Activated CD4-positive, alpha-beta T cell treated with anti-CD3 and anti-CD28 coated beads for 36 hours (primary cell): ENCODE data around the gene PCDHGC3. TPM values are rescaled to one million over a fixed set of nuclear protein-coding genes. Genes with fewer than 3 reads are reported as not detected.
"Not testable (repeated sequence)": the region's sequence is repeated elsewhere in the genome, so short reads cannot be mapped to it uniquely, and the experiment has no call there.

Source experiments
- ATAC-seq: fragments of 200-7000 bp; cut with Tn5 transposase; one replicate; pipeline ENCODE4 v1.10.0; 2021; ENCODE audit warnings: mild to moderate bottlenecking, moderate library complexity
- CTCF ChIA-PET: fragments of 350-600 bp; sonication (Branson Sonifier 250); formaldehyde crosslinking; loops from one replicate; lab custom pipeline; 2021; ENCODE audit warnings: antibody characterized with exemption; lab: Charles Lee
- POLR2A ChIA-PET: fragments of 350-600 bp; sonication (Branson Sonifier 250); formaldehyde crosslinking; loops from one replicate; lab custom pipeline; 2021; ENCODE audit warnings: antibody characterized with exemption, inconsistent platforms; lab: Charles Lee
- DNase-seq: peaks from one replicate; pipeline ENCODE4 v3.0.0-alpha.2; 2020
- H3K27ac Mint-ChIP-seq: one replicate; pipeline ENCODE4 v1.8.0; 2021; ENCODE audit warnings: mixed read lengths
- H3K27me3 Mint-ChIP-seq: one replicate; pipeline ENCODE4 v1.8.0; 2021; ENCODE audit warnings: mixed read lengths
- H3K36me3 Mint-ChIP-seq: one replicate; pipeline ENCODE4 v1.8.0; 2021; ENCODE audit warnings: low read depth, mixed read lengths
- H3K4me1 Mint-ChIP-seq: one replicate; pipeline ENCODE4 v1.8.0; 2021; ENCODE audit warnings: mixed read lengths
- H3K4me3 Mint-ChIP-seq: one replicate; pipeline ENCODE4 v1.8.0; 2021; ENCODE audit warnings: mild to moderate bottlenecking, moderate library complexity, mixed read lengths
- H3K9me3 Mint-ChIP-seq: one replicate; pipeline ENCODE4 v1.8.0; 2021; ENCODE audit warnings: low read depth, mixed read lengths
- intact Hi-C, 2 experiments: fragments of 100-400 bp; cut with DNase I in 1 of 2; cut with micrococcal nuclease in 1 of 2; formaldehyde crosslinking; loops; one replicate each; pipeline versions ENCODE4 v1.14.2 to v1.15.1; 2022 to 2024; cut with DNase I, micrococcal nuclease
- total RNA-seq, 2 experiments: library from RNA; stranded (reverse); gene quantifications; one replicate each; pipeline ENCODE4 v1.2.3, GENCODE V29; 2021

PCDHGC3 gene
- under 1 TPM; 0.16 to 0.34 TPM for total RNA-seq

DNA sequence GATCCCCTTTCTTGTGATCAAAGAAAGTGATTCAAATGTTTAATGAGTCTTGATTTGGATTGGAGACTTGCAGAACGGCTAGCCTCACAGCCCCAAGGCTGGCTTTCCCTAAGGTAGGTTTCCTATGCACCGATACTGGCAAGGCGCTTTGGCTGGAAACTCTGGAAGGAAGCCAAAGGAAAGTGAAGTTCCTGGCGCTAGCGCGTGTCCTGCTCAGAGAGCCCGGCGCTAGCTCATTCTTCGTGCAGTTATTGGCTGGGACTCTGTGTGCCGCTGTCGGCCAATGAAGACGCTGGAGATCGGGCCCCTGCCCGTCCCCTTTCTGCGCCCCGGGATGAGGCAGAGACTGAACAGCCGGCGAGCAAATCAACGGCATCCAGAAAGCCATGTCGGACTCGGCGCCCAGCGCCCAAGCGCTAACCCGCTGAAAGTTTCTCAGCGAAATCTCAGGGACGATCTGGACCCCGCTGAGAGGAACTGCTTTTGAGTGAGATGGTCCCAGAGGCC, at the start of gene PCDHGC3:
PCDHGC3 (plus strand) TSS at position 342 of the 507 bp plus-strand sequence; CDS start at position 493, 151 bp downstream.
- ATAC-seq = peak; percentile 97
- Mint-ChIP-seq H3K9me3 (no peaks in the 10 kb centered on the region), H3K4me1 (peaks cover 28% of the 10 kb centered on the region), H3K27me3 (peaks cover 47% of the 10 kb centered on the region), H3K36me3 (no peaks in the 10 kb centered on the region), H3K4me3 (peak within 1 kb of the TSS; percentile 82), H3K27ac (peak within 1 kb of the TSS; percentile 37)
- intact Hi-C loops = loop anchor here (1.0 to 5.0 kb wide), 6 partner anchors 37 to 89 kb away; partner anchors contain the start of genes PCDHGA11 (in 1 of the 2) and PCDHGA12 (in 1 of the 2)
- CTCF ChIA-PET = interaction anchor here (1.0 to 2.4 kb wide), 9 partner anchors 9 to 88 kb away, joined by 3 to 11 read pairs (median 4); partner anchors contain the start of genes PCDHGA12 and PCDHGC4
- POLR2A ChIA-PET = no interaction called here
- peak; percentile 79 for DNase-seq

DNA sequence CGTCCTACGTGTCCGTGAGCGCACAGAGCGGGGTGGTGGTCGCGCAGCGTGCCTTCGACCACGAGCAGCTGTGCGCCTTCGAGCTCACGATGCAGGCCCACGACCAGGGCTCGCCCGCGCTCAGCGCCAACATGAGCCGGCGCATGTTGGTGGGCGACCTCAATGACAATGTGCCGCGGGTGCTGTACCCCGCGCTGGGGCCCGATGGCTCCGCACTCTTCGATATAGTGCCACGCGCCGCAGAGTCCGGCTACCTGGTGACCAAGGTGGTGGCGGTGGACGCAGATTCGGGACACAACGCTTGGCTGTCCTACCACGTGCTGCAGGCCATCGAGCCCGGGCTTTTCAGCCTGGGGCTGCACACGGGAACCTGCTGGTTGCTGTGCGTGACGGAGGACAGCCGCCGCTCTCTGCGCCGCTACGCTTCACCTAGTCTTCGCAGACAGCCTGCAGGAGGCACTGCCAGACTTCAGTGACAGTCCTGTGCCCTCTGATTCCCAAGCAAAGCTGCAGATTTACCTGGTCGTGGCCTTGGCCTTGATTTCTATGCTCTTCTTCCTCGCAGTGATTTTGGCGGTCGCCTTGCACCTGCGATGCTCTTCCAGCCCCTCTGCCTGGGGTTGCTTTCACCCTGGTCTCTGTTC, 47.9 kb upstream of the PCDHGC3 start:
- ChIA-PET CTCF (interaction anchor here (0.5 to 1.2 kb wide), 5 partner anchors 15 to 552 kb away, joined by 3 to 4 read pairs (median 3); partner anchors contain the start of gene PCDHGA10), POLR2A (no interaction called here)
- Mint-ChIP-seq H3K9me3 (peaks cover 31% of the 10 kb centered on the region), H3K27me3 (peaks cover 68% of the 10 kb centered on the region), H3K27ac (peak overlapping the region; percentile 21), H3K4me1 (peaks cover 17% of the 10 kb centered on the region), H3K36me3 (peaks cover 30% of the 10 kb centered on the region), H3K4me3 (no peak overlapping the region)
- no peak for DNase-seq
- intact Hi-C loops = loop anchor here (10.0 kb wide), 2 partner anchors 193 to 203 kb away; partner anchors contain the start of gene PCDHB14 (in 1 of the 2)
- ATAC-seq = no peak

DNA sequence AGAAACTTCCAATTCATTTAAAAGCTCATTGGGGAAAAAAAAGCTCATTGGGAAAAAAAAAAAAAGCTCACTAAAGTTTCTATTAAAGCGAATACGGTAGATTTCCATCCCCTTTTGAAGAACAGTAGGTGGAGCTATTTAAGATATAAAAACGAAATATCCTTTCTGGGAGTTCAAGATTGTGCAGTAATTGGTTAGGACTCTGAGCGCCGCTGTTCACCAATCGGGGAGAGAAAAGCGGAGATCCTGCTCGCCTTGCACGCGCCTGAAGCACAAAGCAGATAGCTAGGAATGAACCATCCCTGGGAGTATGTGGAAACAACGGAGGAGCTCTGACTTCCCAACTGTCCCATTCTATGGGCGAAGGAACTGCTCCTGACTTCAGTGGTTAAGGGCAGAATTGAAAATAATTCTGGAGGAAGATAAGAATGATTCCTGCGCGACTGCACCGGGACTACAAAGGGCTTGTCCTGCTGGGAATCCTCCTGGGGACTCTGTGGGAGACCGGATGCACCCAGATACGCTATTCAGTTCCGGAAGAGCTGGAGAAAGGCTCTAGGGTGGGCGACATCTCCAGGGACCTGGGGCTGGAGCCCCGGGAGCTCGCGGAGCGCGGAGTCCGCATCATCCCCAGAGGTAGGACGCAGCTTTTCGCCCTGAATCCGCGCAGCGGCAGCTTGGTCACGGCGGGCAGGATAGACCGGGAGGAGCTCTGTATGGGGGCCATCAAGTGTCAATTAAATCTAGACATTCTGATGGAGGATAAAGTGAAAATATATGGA, 45.2 kb upstream of the PCDHGC3 start, which contains the start of gene PCDHGA12:
PCDHGA12 (plus strand) TSS at position 176 of the 782 bp plus-strand sequence; CDS start at position 429, 253 bp downstream.
- DNase-seq (peak; percentile 68), ATAC-seq (peak; percentile 73)
- POLR2A ChIA-PET = interaction anchor here (0.7 kb wide), 2 partner anchors 27 to 54 kb away, joined by 3 to 5 read pairs; no protein-coding TSS in a partner anchor
- Mint-ChIP-seq H3K4me1 (peaks cover 17% of the 10 kb centered on the region), H3K4me3 (peak within 1 kb of the TSS; percentile 45), H3K27me3 (peaks cover 69% of the 10 kb centered on the region), H3K36me3 (peaks cover 31% of the 10 kb centered on the region), H3K9me3 (peaks cover 33% of the 10 kb centered on the region), H3K27ac (no peak within 1 kb of the TSS)
- CTCF ChIA-PET = interaction anchor here (0.6 to 3.3 kb wide), 36 partner anchors 9 to 1247 kb away, joined by 3 to 32 read pairs (median 4); partner anchors contain the start of genes PCDHGA10, PCDHGA11, PCDHGA3 and PCDHGA4
- intact Hi-C loops = loop anchor here (1.0 to 5.0 kb wide), 3 partner anchors 47 to 134 kb away; partner anchors contain the start of gene PCDHGC3 (in 1 of the 2)

DNA sequence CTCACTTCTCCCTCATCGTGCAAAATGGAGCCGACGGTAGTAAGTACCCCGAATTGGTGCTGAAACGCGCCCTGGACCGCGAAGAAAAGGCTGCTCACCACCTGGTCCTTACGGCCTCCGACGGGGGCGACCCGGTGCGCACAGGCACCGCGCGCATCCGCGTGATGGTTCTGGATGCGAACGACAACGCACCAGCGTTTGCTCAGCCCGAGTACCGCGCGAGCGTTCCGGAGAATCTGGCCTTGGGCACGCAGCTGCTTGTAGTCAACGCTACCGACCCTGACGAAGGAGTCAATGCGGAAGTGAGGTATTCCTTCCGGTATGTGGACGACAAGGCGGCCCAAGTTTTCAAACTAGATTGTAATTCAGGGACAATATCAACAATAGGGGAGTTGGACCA, 44.5 kb upstream of the PCDHGC3 start:
- intact Hi-C loops = loop anchor here in 1 of 2 experiments (5.0 kb wide), 1 partner anchor 46 kb away; the partner anchor contains the start of gene PCDHGC3
- Mint-ChIP-seq H3K27ac (no peak overlapping the region), H3K27me3 (peaks cover 64% of the 10 kb centered on the region), H3K9me3 (peaks cover 33% of the 10 kb centered on the region), H3K4me3 (peak overlapping the region; percentile 45), H3K4me1 (peaks cover 17% of the 10 kb centered on the region), H3K36me3 (peaks cover 31% of the 10 kb centered on the region)
- ChIA-PET POLR2A (no interaction called here), CTCF (interaction anchor here (0.7 to 3.3 kb wide), 24 partner anchors 10 to 133 kb away, joined by 3 to 32 read pairs (median 6); partner anchors contain the start of genes PCDHGA10, PCDHGA11, PCDHGA3 and PCDHGA4)
- DNase-seq = peak; percentile 33
- peak; percentile 36 for ATAC-seq

DNA sequence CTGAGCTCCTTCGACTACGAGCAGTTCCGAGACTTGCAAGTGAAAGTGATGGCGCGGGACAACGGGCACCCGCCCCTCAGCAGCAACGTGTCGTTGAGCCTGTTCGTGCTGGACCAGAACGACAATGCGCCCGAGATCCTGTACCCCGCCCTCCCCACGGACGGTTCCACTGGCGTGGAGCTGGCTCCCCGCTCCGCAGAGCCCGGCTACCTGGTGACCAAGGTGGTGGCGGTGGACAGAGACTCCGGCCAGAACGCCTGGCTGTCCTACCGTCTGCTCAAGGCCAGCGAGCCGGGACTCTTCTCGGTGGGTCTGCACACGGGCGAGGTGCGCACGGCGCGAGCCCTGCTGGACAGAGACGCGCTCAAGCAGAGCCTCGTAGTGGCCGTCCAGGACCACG, 43.5 kb upstream of the PCDHGC3 start:
- H3K4me3 Mint-ChIP-seq, ATAC-seq, POLR2A ChIA-PET, H3K27ac Mint-ChIP-seq, DNase-seq: not testable (repeated sequence)
- intact Hi-C loops = loop anchor here in 1 of 2 experiments (5.0 kb wide), 1 partner anchor 45 kb away; the partner anchor contains the start of gene PCDHGC3
- H3K4me1 Mint-ChIP-seq = peaks cover 17% of the 10 kb centered on the region
- CTCF ChIA-PET = interaction anchor here (0.7 to 3.3 kb wide), 4 partner anchors 11 to 92 kb away, joined by 3 to 32 read pairs (median 10); partner anchors contain the start of gene PCDHGA11
- H3K36me3 Mint-ChIP-seq = peaks cover 27% of the 10 kb centered on the region
- H3K27me3 Mint-ChIP-seq = peaks cover 55% of the 10 kb centered on the region
- peaks cover 31% of the 10 kb centered on the region for H3K9me3 Mint-ChIP-seq

DNA sequence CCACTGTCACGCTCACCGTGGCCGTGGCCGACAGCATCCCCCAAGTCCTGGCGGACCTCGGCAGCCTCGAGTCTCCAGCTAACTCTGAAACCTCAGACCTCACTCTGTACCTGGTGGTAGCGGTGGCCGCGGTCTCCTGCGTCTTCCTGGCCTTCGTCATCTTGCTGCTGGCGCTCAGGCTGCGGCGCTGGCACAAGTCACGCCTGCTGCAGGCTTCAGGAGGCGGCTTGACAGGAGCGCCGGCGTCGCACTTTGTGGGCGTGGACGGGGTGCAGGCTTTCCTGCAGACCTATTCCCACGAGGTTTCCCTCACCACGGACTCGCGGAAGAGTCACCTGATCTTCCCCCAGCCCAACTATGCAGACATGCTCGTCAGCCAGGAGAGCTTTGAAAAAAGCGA, 43.0 kb upstream of the PCDHGC3 start:
- H3K4me3 Mint-ChIP-seq, ATAC-seq, H3K27ac Mint-ChIP-seq, DNase-seq, POLR2A ChIA-PET: not testable (repeated sequence)
- Mint-ChIP-seq H3K36me3 (peaks cover 27% of the 10 kb centered on the region), H3K9me3 (peaks cover 29% of the 10 kb centered on the region), H3K27me3 (peaks cover 52% of the 10 kb centered on the region), H3K4me1 (peaks cover 17% of the 10 kb centered on the region)
- CTCF ChIA-PET = interaction anchor here (0.7 kb wide), 1 partner anchor 33 kb away, joined by 3 read pairs; no protein-coding TSS in a partner anchor
- intact Hi-C loops = loop anchor here in 1 of 2 experiments (5.0 kb wide), 1 partner anchor 45 kb away; the partner anchor contains the start of gene PCDHGC3

DNA sequence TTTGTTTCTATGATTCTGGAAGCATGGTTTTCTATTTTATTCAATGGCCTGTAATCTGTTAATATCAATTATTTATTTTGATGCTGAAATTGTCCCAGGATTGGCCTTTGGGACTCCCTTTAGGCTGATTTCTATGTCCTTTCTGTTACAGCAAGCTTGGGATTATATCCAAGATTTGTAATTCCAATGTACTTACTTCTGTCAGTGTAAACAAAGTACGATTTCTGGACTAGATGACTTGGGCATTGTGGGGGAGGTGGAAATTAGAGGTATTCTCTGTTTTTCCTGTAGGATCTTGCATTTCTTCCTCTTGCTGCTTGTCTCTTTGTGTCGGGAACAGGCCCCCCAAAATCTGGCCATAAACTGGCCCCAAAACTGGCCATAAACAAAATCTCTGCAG, 41.8 kb upstream of the PCDHGC3 start:
- peaks cover 21% of the 10 kb centered on the region for H3K36me3 Mint-ChIP-seq
- CTCF ChIA-PET = interaction anchor here (0.6 kb wide), 2 partner anchors 37 to 42 kb away, joined by 3 read pairs; partner anchors contain the start of gene PCDHGC3

DNA sequence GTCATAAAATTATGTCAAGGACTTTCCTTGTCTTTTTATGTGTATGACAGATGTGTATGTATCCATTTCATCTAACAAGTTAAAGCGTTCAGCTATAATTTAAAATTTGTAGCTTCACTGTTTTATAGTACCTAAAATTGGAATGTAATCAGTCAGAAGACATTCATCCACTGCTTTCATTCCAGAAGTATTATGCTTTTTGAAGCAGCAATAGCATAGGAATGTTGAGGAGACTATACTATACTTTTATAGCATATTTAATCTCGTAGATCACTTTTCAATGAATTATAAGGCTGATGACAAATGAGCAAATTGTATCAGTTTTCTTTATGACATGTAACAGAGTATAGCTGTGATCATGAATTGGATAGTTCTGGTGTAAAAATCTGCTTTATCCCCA, 38.5 kb upstream of the PCDHGC3 start:
- ChIA-PET CTCF (interaction anchor here (0.9 to 1.3 kb wide), 2 partner anchors 16 to 127 kb away, joined by 3 read pairs; partner anchors contain the start of gene PCDHGA11), POLR2A (no interaction called here)
- peaks cover 15% of the 10 kb centered on the region for H3K9me3 Mint-ChIP-seq
- peaks cover 38% of the 10 kb centered on the region for H3K27me3 Mint-ChIP-seq
- H3K27ac Mint-ChIP-seq = no peak overlapping the region
- intact Hi-C loops = no loop called here
- H3K4me3 Mint-ChIP-seq = no peak overlapping the region
- no peaks in the 10 kb centered on the region for H3K4me1 Mint-ChIP-seq
- DNase-seq (no peak), ATAC-seq (no peak)
- peaks cover 2% of the 10 kb centered on the region for H3K36me3 Mint-ChIP-seq

More for the DNA sequence above, 41.8 kb upstream of the PCDHGC3 start:
- Mint-ChIP-seq H3K4me3 (no peak overlapping the region), H3K27me3 (peaks cover 44% of the 10 kb centered on the region), H3K27ac (no peak overlapping the region), H3K4me1 (peaks cover 17% of the 10 kb centered on the region), H3K9me3 (peaks cover 27% of the 10 kb centered on the region)
- ATAC-seq (no peak), DNase-seq (no peak)
- POLR2A ChIA-PET = no interaction called here
- intact Hi-C loops = loop anchor here in 1 of 2 experiments (5.0 kb wide), 1 partner anchor 43 kb away; the partner anchor contains the start of gene PCDHGC3

DNA sequence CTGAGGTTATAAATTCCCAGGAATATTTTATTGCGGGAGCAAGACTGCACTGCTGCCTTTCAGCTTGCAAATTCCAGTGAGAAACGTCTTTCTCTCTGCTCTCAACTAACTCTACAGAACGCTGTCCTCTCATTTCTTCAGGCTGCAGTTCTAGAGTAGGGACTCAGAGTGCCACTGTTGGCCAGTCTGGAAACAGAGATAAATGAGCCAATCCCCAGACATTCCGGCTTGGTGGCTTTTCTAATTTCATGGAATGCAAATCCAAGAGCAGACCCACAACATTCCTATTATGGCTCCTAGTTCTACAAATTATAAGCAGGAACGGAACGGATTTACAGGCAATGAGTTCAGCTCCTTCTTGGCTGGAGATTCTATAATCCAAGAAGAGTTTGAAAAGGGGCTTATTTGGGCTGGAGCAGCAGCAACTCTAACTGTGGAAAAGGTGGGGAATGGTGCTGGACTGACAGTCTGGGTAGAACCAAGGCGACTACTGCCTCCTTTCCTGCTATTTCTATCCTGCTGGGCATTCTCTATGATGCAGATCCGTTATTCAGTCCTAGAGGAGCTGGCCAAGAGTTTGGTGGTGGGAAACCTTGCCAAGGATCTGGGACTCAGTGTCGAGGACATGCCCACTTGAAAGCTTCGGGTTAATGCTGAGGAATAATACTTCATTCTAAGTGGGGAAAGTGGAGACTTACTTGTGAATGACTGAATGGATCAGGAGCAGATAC, 36.2 kb upstream of the PCDHGC3 start:
- ChIA-PET POLR2A (no interaction called here), CTCF (interaction anchor here (0.6 to 0.8 kb wide), 3 partner anchors 16 to 232 kb away, joined by 3 to 4 read pairs (median 3); partner anchors contain the start of gene PCDHGB7)
- ATAC-seq = no peak

More for the DNA sequence above, 36.2 kb upstream of the PCDHGC3 start:
- DNase-seq = no peak
- Mint-ChIP-seq H3K27ac (no peak overlapping the region), H3K36me3 (no peaks in the 10 kb centered on the region), H3K4me3 (no peak overlapping the region), H3K27me3 (peaks cover 27% of the 10 kb centered on the region), H3K9me3 (peaks cover 7% of the 10 kb centered on the region), H3K4me1 (no peaks in the 10 kb centered on the region)
- intact Hi-C loops = no loop called here
